ENCODE results near the gene HMGB1.

GRCh38 chr13:30509254-30510050 lies 43.7 kb upstream of the HMGB1 start:
- TF ChIP-seq CTCF (IDR thresholded peaks at IDR 0.05) = no peak
- TF ChIP-seq EZH2 (IDR thresholded peaks at IDR 0.05; ENCODE audit: borderline replicate concordance, insufficient read depth, low read depth, low read length, poor library complexity, severe bottlenecking) = no peak
